ENCODE results near the gene RNASET2. TPM values are rescaled to one million over a fixed set of nuclear protein-coding genes. Genes with fewer than 3 reads are reported as not detected.
A peak's percentile ranks its signal among the peaks of the same experiment; 100 is the strongest.

RNASET2 gene
- total and polyA plus RNA-seq, 4 donors = 55.2 to 92.1 (median 77.8) TPM

- no peak for ATAC-seq (ENCODE audit: insufficient read depth, low FRiP score)
- Histone ChIP-seq H3K4me1 (ENCODE audit: control insufficient read depth in 5 of 5, insufficient read depth in 5 of 5, low read length in 5 of 5) (no peaks in the 10 kb centered on the region), H3K27me3 (ENCODE audit: control insufficient read depth in 3 of 3, insufficient read depth in 3 of 3, low read length in 2 of 3) (no peaks in the 10 kb centered on the region), H3K9me3 (ENCODE audit: control insufficient read depth in 4 of 4, insufficient read depth in 3 of 4, low read length in 3 of 4) (peaks cover 0 to 4% (median 0%) of the 10 kb centered on the region in 4 donors), H3K27ac (ENCODE audit: low read depth in 1 of 2, low read length in 1 of 2) (no peak overlapping the region), H3K36me3 (ENCODE audit: control insufficient read depth in 4 of 4, insufficient read depth in 4 of 4, low read length in 4 of 4) (peaks cover 0 to 10% (median 4%) of the 10 kb centered on the region in 4 donors), H3K9ac (ENCODE audit: insufficient read depth in 1 of 2, low read length in 2 of 2) (no peak overlapping the region), H3K4me3 (no peak overlapping the region)
- 95 to 98% methylated on average over 14 of the region's 14 CpGs for WGBS, 2 donors
- no peak for DNase-seq
- TF ChIP-seq CTCF (IDR thresholded peaks at IDR 0.05; ENCODE audit: control extremely low read depth, extremely low read depth) = no peak
Measured at GRCh38 chr6:166931426-166931970, 24.9 kb downstream of the RNASET2 start.

DNA sequence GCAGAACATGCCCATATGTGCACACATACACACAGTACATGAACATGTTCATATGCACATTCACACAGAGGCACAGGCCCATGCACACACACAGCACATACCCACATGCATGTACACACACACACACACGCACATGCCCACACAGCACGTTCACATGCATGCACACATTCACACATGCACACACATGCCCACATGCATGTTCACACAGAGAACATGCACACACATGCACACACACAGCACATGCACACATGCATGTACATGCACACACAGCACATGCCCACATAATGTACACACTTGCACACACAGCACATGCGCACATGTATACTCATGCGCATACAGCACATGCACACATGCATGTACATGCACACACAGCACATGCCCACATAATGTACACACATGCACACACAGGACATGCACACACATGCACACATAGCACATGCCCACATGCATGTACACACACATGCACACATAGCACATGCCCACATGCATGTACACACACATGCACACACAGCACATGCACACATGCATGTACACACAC, 25.9 kb downstream of the RNASET2 start:
- peaks cover 0 to 2% (median 0%) of the 10 kb centered on the region in 4 donors for H3K9me3 ChIP-seq (ENCODE audit: control insufficient read depth in 4 of 4, insufficient read depth in 3 of 4, low read length in 3 of 4)
- no peaks in the 10 kb centered on the region for H3K4me1 ChIP-seq (ENCODE audit: control insufficient read depth in 5 of 5, insufficient read depth in 5 of 5, low read length in 5 of 5)
- 99 to 100% methylated on average over 4 of the region's 4 CpGs for WGBS, 2 donors
- H3K9ac ChIP-seq (ENCODE audit: insufficient read depth in 1 of 2, low read length in 2 of 2) = no peak overlapping the region
- no peak overlapping the region for H3K4me3 ChIP-seq
- DNase-seq = no peak
- no peak overlapping the region for H3K27ac ChIP-seq (ENCODE audit: low read depth in 1 of 2, low read length in 1 of 2)
- no peak for ATAC-seq (ENCODE audit: insufficient read depth, low FRiP score)
- TF ChIP-seq CTCF (IDR thresholded peaks at IDR 0.05; ENCODE audit: control extremely low read depth, extremely low read depth) = no peak
- no peaks in the 10 kb centered on the region for H3K27me3 ChIP-seq (ENCODE audit: control insufficient read depth in 3 of 3, insufficient read depth in 3 of 3, low read length in 2 of 3)
- peaks cover 0 to 8% (median 4%) of the 10 kb centered on the region in 4 donors for H3K36me3 ChIP-seq (ENCODE audit: control insufficient read depth in 4 of 4, insufficient read depth in 4 of 4, low read length in 4 of 4)

GRCh38 chr6:166929542-166930189, 26.7 kb downstream of the RNASET2 start:
- peak overlapping the region in 1 of 2 donors; percentile 0 for H3K27ac ChIP-seq (ENCODE audit: low read depth in 1 of 2, low read length in 1 of 2)
- no peak overlapping the region for H3K4me3 ChIP-seq
- H3K27me3 ChIP-seq (ENCODE audit: control insufficient read depth in 3 of 3, insufficient read depth in 3 of 3, low read length in 2 of 3) = no peaks in the 10 kb centered on the region
- no peaks in the 10 kb centered on the region for H3K4me1 ChIP-seq (ENCODE audit: control insufficient read depth in 5 of 5, insufficient read depth in 5 of 5, low read length in 5 of 5)
- H3K9ac ChIP-seq (ENCODE audit: insufficient read depth in 1 of 2, low read length in 2 of 2) = no peak overlapping the region
- H3K9me3 ChIP-seq (ENCODE audit: control insufficient read depth in 4 of 4, insufficient read depth in 3 of 4, low read length in 3 of 4) = peaks cover 0 to 2% (median 0%) of the 10 kb centered on the region in 4 donors
- ATAC-seq (ENCODE audit: insufficient read depth, low FRiP score) (no peak), DNase-seq (no peak)
- peaks cover 0 to 8% (median 4%) of the 10 kb centered on the region in 4 donors for H3K36me3 ChIP-seq (ENCODE audit: control insufficient read depth in 4 of 4, insufficient read depth in 4 of 4, low read length in 4 of 4)
- TF ChIP-seq CTCF (IDR thresholded peaks at IDR 0.05; ENCODE audit: control extremely low read depth, extremely low read depth) = no peak
- WGBS, 2 donors = 29 to 48% methylated on average over 9 of the region's 9 CpGs
